Stimulated activated CD4-positive, alpha-beta T cell treated with anti-CD3 and anti-CD28 coated beads, TNF-alpha, amount 100 ng/mL, for 4 hours (primary cell): Measurements from ENCODE around the gene ZBTB26.

Source experiments
- DNase-seq, 3 experiments: peaks; one replicate each; pipeline ENCODE4 v3.0.0-alpha.2; 2020; ENCODE audit warnings: low read depth in 3 of 3

Gene ZBTB26, protein sequence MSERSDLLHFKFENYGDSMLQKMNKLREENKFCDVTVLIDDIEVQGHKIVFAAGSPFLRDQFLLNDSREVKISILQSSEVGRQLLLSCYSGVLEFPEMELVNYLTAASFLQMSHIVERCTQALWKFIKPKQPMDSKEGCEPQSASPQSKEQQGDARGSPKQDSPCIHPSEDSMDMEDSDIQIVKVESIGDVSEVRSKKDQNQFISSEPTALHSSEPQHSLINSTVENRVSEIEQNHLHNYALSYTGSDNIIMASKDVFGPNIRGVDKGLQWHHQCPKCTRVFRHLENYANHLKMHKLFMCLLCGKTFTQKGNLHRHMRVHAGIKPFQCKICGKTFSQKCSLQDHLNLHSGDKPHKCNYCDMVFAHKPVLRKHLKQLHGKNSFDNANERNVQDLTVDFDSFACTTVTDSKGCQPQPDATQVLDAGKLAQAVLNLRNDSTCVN

DNA sequence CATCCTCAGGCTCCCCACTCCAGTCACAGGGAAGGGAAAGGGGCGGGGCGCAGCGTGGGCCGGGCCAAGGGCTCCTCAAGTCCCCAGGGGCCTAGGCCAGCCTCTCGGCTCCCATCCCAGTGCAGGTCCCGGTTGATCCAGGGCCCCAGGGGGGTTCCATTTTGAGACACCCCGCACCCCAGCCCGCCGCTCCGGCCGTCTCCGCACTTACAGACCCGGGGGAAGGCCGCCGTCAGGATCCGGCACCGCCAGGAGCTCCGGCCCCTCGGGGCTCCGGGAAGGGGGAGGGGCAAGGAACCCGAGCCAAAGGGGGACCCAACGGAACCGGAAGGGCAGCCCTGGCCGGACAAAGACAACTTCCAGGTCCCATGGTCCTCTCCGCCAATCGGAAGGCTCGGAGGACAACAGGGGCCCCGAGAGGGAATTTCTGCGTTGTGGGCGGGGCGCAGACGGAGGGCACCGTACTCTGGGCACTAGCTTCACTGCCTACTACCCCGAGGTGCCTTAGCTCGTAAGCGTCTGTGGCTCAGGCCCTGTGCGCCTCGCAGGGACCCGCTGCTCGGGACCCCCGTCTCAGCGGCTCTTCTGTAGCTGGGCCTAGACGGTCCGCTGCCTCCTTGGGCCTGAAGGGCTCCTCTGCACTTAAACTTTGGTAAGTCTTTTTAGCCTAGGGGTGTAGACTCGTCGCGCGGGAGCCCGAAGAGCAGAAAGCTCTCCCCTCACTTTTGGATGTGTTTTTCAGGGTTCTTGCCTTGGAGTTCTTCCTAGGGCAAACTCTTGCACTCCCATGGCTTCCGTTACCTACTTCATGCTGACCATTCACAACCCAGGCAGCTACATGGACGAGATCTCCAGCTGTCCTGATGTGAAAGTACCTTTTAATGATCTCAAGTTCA, at the start of gene ZBTB26:
ZBTB26 (minus strand) TSS at position 287 of the 896 bp plus-strand sequence. CDS start 11,578 bp downstream, outside the sequence.
- peak; percentile 70 to 76 (median 74) for DNase-seq

DNA sequence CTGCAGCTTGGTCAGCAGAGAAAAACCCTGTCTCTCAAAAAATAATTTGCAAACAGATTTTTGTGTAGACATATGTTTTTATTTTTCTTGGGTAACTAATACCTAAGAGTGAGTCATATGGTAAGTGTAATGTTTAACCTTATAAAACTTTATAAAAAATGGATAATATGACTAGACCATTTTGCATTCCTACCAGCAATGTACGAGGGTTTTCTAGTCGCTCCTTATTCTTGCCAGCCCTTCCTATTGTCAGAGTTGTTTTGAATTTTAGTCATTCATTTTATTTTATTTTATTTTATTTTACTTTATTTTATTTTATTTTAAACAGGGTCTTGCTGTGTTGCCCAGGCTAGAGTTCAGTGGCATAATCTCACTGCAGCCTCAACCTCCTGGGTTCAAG, 47.3 kb upstream of the ZBTB26 start:
- DNase-seq: no peak

- DNase-seq: no peak
Observed at GRCh38 chr9:122975196-122975595, 43.9 kb upstream of the ZBTB26 start.

- no peak for DNase-seq
Observed at GRCh38 chr9:122961139-122961538, 29.8 kb upstream of the ZBTB26 start.

DNA sequence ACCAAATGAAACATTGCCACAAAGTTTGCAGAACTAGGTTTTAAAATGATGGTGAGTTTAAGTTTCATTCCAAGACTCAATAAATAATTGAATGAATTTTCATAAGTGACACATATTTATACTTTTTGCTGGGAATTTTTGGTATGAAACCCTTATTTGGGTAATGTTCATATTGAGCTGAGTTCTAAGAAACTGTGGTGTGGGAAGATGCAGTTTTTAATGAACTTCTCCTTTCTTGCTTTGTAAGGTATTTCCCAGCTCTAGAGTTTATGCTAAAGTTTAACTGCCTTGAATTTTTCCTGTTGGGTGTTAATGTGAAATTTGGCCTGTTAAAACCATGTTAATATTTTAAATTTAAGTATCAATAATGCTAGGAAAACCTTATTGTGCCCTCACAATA, 24.6 kb upstream of the ZBTB26 start:
- no peak for DNase-seq

GRCh38 chr9:122954253-122954691, 23.0 kb upstream of the ZBTB26 start:
- no peak for DNase-seq

GRCh38 chr9:122951056-122951455, 19.7 kb upstream of the ZBTB26 start:
- no peak for DNase-seq

- no peak for DNase-seq
Observed at GRCh38 chr9:122950263-122950662, 19.0 kb upstream of the ZBTB26 start.

DNA sequence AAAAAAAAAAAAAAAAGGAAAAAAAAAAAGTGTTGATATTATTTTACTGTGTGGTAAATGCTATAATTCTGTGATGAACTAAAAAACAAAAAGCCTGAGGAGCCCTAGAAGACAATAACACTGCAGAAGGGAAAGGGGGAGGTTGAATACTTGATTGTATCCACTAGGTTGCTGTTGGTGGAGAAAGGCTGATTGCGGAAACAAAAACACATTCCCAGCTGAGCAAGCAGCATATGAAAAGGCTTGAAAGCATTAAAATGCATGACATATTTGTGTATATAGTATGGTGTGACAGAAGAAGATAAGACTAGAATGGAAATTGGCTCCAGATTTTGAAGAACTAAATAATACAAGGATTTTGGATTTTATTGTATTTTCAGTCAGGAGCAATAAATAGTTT, 18.4 kb upstream of the ZBTB26 start:
- DNase-seq: no peak

GRCh38 chr9:122948313-122948712, 17.0 kb upstream of the ZBTB26 start:
- no peak for DNase-seq

- no peak for DNase-seq
Observed at GRCh38 chr9:122946461-122947005, 15.2 kb upstream of the ZBTB26 start.

- no peak for DNase-seq
Observed at GRCh38 chr9:122944960-122945888, 13.9 kb upstream of the ZBTB26 start.

- DNase-seq: no peak
Observed at GRCh38 chr9:122941582-122942234, 10.4 kb upstream of the ZBTB26 start.

DNA sequence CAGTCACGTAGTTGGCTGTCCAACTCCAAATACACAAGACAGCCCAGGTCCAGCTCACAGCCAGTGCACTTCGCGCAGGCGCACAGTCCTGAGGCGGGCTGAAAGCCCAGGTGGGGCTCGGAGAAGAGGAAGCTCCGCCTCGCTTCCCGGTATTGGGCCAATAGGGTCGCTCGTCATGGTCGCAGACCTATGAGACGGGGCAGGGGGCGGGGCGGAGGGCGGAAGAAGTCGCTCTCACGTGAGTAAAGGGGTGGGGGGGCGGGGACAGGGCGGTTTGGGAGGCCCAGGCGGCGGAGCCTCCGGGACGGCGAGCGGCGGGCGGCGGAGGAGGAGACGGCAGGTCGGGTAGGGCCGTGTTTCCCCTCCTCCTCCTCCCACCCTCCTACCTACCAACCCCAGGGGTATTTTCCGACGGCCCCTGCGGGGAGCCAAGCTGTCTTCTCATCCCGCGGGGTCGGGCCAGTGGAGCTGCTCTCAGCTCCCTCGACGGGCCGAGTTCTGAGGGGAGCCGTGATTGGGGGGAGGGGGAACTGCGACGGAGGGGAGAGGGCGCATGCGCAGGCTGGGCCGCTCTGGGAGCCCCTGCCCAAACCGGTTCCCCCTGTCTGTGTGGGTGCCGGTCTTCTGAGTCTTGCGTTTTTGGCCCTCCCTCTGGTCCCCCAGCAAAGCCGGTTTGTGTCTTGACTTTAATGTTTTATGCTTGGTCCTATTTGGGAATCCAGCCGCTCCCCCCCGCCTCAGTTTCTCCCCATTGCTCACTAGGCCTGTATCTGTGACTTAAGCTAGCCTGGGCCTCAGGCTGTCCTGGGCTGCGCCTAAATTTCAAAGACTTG, 9.7 kb upstream of the ZBTB26 start, which contains the start of gene RABGAP1:
RABGAP1 (plus strand) TSS at position 272 of the 833 bp plus-strand sequence. CDS start 16,040 bp downstream, outside the sequence.
- peak; percentile 97 to 98 (median 98) for DNase-seq

- no peak for DNase-seq
Observed at GRCh38 chr9:122940454-122940748, 9.1 kb upstream of the ZBTB26 start.

DNA sequence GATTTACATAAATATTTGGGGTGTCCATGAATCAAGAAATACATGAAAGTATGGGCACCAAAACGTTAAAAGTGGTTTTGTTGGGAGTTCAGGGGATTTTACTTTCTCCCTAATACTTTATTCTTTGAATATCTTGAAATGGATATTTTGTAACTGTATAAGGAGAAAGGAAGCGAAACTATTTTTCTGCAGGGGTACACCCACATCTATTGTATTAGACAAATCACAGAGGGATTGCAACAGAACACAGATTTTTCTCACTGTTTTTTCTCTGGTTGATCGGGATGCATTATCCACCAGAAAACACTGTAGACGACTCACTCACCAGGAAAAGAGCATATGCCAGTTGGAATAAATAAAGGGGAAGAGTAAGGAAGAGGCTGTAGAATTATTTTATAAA, 8.3 kb upstream of the ZBTB26 start:
- no peak for DNase-seq

DNA sequence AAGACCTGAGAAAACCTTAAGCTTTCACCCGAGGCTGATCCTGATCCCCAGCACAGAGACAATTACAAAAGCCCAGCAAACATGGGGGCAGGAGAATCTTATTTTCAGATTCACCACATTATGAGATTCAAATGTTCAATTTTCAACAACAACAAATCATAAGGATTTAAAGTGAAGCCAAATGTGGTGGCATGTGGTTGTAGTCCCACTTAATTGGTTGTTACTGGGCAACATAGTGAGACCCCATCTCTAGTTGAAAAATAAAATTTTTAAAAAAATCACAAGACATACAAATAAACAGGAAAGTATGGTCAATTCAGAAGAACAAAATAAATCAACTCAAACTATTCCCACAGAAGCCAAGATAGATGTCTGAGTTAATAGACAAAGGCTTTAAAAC, 5.6 kb upstream of the ZBTB26 start:
- no peak for DNase-seq

DNA sequence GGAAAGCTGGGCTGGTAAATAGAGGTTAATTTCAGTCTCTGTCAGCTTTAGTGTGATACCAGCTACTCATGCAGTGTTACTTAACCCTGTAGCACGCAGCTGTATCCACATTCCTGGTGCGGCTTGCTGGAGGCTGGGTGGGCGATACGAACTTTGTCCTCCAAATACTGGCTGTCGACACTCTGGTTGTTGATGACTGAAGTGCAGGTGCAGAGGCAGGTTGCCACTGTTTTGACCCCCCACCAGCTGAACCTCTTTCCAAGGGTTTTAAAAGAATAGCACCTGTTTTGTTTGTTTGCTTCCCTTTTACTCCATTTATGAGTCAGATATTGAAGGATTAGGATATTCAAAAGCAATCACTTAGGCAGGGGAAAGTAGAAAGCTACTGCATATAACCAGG, 5.2 kb upstream of the ZBTB26 start:
- DNase-seq: no peak

GRCh38 chr9:122930541-122931225, 629 bp downstream of the ZBTB26 start:
- no peak for DNase-seq
